Measurements from ENCODE around the gene AGRN. TPM values are rescaled to one million over a fixed set of nuclear protein-coding genes. Genes with fewer than 3 reads are reported as not detected.

AGRN gene
- polyA plus RNA-seq, 3 donors = 0.06 to 4.7 (median 0.43) TPM

- Histone ChIP-seq H3K4me2 (replicated peaks; ENCODE audit: extremely low read depth, low read length, poor library complexity, severe bottlenecking) (no peak overlapping the region), H3K9ac (ENCODE audit: insufficient read depth, low read length, poor library complexity, severe bottlenecking) (no peak overlapping the region), H3K27me3 (ENCODE audit: control insufficient read depth in 2 of 2, insufficient read depth in 2 of 2, low read length in 2 of 2) (peaks cover 8 to 49% of the 10 kb centered on the region in 2 donors)
Observed at GRCh38 chr1:1031659-1032235, 11.8 kb downstream of the AGRN start.

GRCh38 chr1:1032424-1032823 is 12.5 kb downstream of the AGRN start:
- Mint-ChIP-seq H3K9me3 (peaks cover 0 to 13% (median 6%) of the 10 kb centered on the region in 7 donors), H3K4me3 (peak overlapping the region; percentile 60 to 85), H3K36me3 (peaks cover 1 to 4% of the 10 kb centered on the region in 2 donors), H3K27ac (peak overlapping the region in 2 of 7 donors; percentile 58 to 68), H3K4me1 (peaks cover 8% of the 10 kb centered on the region), H3K27me3 (ENCODE audit: low read depth in 3 of 3) (peaks cover 31 to 45% (median 41%) of the 10 kb centered on the region in 3 donors)
- Histone ChIP-seq H3K27me3 (ENCODE audit: control insufficient read depth in 2 of 2, insufficient read depth in 2 of 2, low read length in 2 of 2) (peaks cover 8 to 50% of the 10 kb centered on the region in 2 donors), H3K27ac (ENCODE audit: low read depth in 1 of 2, low read length in 2 of 2) (no peak overlapping the region), H3K9me3 (replicated peaks in 1 of 2; ENCODE audit: control insufficient read depth in 1 of 2, insufficient read depth in 1 of 2, low read length in 2 of 2) (peaks cover 2 to 4% of the 10 kb centered on the region in 2 donors), H3K36me3 (replicated peaks in 1 of 2; ENCODE audit: control insufficient read depth in 1 of 2, insufficient read depth in 2 of 2, low read length in 2 of 2) (no peaks in the 10 kb centered on the region), H4K20me1 (ENCODE audit: insufficient read depth, low read length) (no peaks in the 10 kb centered on the region), H3K4me2 (replicated peaks; ENCODE audit: extremely low read depth, low read length, poor library complexity, severe bottlenecking) (peak overlapping the region; percentile 76), H3K4me1 (ENCODE audit: control insufficient read depth in 1 of 2, insufficient read depth in 2 of 2, low read length in 2 of 2) (peaks cover 7 to 18% of the 10 kb centered on the region in 2 donors), H3K79me2 (ENCODE audit: insufficient read depth, low read length) (no peaks in the 10 kb centered on the region), H2AFZ (ENCODE audit: insufficient read depth, low read depth, low read length, poor library complexity, severe bottlenecking) (no peak overlapping the region), H3K4me3 (replicated peaks in 1 of 3; ENCODE audit: low read depth in 2 of 3, low read length in 3 of 3) (peak overlapping the region in 1 of 3 experiments; percentile 66), H3K9ac (ENCODE audit: insufficient read depth, low read length, poor library complexity, severe bottlenecking) (no peak overlapping the region)
- intact Hi-C loops (cut with micrococcal nuclease) = loop anchor here in 1 of 2 donors (5.0 to 10.0 kb wide), 3 partner anchors 35 to 202 kb away; partner anchors contain the start of genes B3GALT6, C1orf159 and SDF4
- TF ChIP-seq CTCF (IDR thresholded peaks at IDR 0.05) = no peak
- DNase-seq = no peak
- WGBS (ENCODE audit: insufficient coverage) = 22% methylated on average over 15 of the region's 16 CpGs

More at GRCh38 chr1:1031659-1032235, 11.8 kb downstream of the AGRN start:
- no peak for TF ChIP-seq CTCF (IDR thresholded peaks at IDR 0.05)
- Histone ChIP-seq H4K20me1 (ENCODE audit: insufficient read depth, low read length) (no peaks in the 10 kb centered on the region), H3K36me3 (replicated peaks in 1 of 2; ENCODE audit: control insufficient read depth in 1 of 2, insufficient read depth in 2 of 2, low read length in 2 of 2) (no peaks in the 10 kb centered on the region), H2AFZ (ENCODE audit: insufficient read depth, low read depth, low read length, poor library complexity, severe bottlenecking) (no peak overlapping the region), H3K9me3 (replicated peaks in 1 of 2; ENCODE audit: control insufficient read depth in 1 of 2, insufficient read depth in 1 of 2, low read length in 2 of 2) (peaks cover 2 to 4% of the 10 kb centered on the region in 2 donors), H3K79me2 (ENCODE audit: insufficient read depth, low read length) (no peaks in the 10 kb centered on the region), H3K4me3 (replicated peaks in 1 of 3; ENCODE audit: low read depth in 2 of 3, low read length in 3 of 3) (no peak overlapping the region), H3K27ac (ENCODE audit: low read depth in 1 of 2, low read length in 2 of 2) (no peak overlapping the region), H3K4me1 (ENCODE audit: control insufficient read depth in 1 of 2, insufficient read depth in 2 of 2, low read length in 2 of 2) (peaks cover 7 to 18% of the 10 kb centered on the region in 2 donors)
- WGBS (ENCODE audit: insufficient coverage) = 93% methylated on average over 10 of the region's 11 CpGs
- H3K27ac Mint-ChIP-seq = peak overlapping the region in 1 of 7 donors; percentile 68
- peaks cover 8% of the 10 kb centered on the region for H3K4me1 Mint-ChIP-seq
- intact Hi-C loops (cut with micrococcal nuclease) = loop anchor here in 1 of 2 donors (5.0 to 10.0 kb wide), 3 partner anchors 36 to 203 kb away; partner anchors contain the start of genes B3GALT6, C1orf159 and SDF4
- H3K36me3 Mint-ChIP-seq = peaks cover 1 to 4% of the 10 kb centered on the region in 2 donors
- H3K9me3 Mint-ChIP-seq = peaks cover 0 to 13% (median 6%) of the 10 kb centered on the region in 7 donors
- peaks cover 31 to 41% (median 39%) of the 10 kb centered on the region in 3 donors for H3K27me3 Mint-ChIP-seq (ENCODE audit: low read depth in 3 of 3)
- no peak for DNase-seq
- H3K4me3 Mint-ChIP-seq = peak overlapping the region in 1 of 2 donors; percentile 85

All from CD14-positive monocyte (primary cell).